K562 (cell line): ENCODE results near the gene PIP5KL1. TPM values are rescaled to one million over a fixed set of nuclear protein-coding genes. Genes with fewer than 3 reads are reported as not detected.

Experiments used
- ATAC-seq: fragments of 200-7000 bp; cut with Tn5 transposase; 3 replicates; pipeline ENCODE4 v1.9.1; 2020; ENCODE audit warnings: moderate library complexity
- BruUV-seq: library from RNA; stranded (reverse); fragments of 400-500 nt; replicated peaks from 2 replicates; lab custom pipeline; 2021; lab: Mats Ljungman, UMichigan
- CTCF ChIA-PET: fragments of 300-600 bp; formaldehyde crosslinking; extraction: SDS; loops from one replicate; lab custom pipeline; 2021; ENCODE audit warnings: low intra/inter-chr PET ratio; lab: Yijun Ruan, JAX
- POLR2A ChIA-PET: fragments of 300-600, 350-650 bp; sonication (Branson Sonifier 250); formaldehyde crosslinking; extraction: SDS; loops from one replicate; lab custom pipeline; 2021; ENCODE audit warnings: antibody characterized with exemption, inconsistent platforms; lab: Yijun Ruan, JAX
- DNase-seq, 4 experiments: peaks; one replicate each; pipeline versions ENCODE4 v3.0.0 to v3.0.0-alpha.2; 2011 to 2018; ENCODE audit warnings: low spot score in 3 of 4, mixed read lengths in 3 of 4; ENCODE audit errors: extremely low read depth in 1 of 4
- FAIRE-seq: peaks from 2 replicates; lab custom pipeline; 2011; peaks lifted over from hg19 to GRCh38; lab: Jason Lieb, UNC
- H2AFZ ChIP-seq: 2 replicates; pipeline ENCODE4 v1.6.0; 2011; ENCODE audit warnings: low read depth, low read length, control low read depth, inconsistent platforms
- H3K27ac ChIP-seq: fragments of 200-600 bp; 3 replicates; pipeline ENCODE4 v1.8.0; 2011; ENCODE audit warnings: low read depth, mild to moderate bottlenecking, control low read depth, inconsistent platforms, low read length, moderate library complexity, mixed read lengths; ENCODE audit errors: extremely low read depth
- H3K27me3 ChIP-seq, 2 experiments: fragments of 300-600 bp in 1 of 2; 2 replicates in 1 of 2; 3 replicates in 1 of 2; pipeline versions ENCODE4 v1.6.0 to v1.8.0; 2011; ENCODE audit warnings: inconsistent platforms in 2 of 2, low read length in 2 of 2, mild to moderate bottlenecking in 1 of 2, mixed read lengths in 1 of 2, moderate library complexity in 1 of 2; ENCODE audit not compliant: control insufficient read depth in 2 of 2, insufficient read depth in 2 of 2
- H3K36me3 ChIP-seq: fragments of 300-600 bp; 3 replicates; pipeline ENCODE4 v1.8.0; 2011; ENCODE audit warnings: mild to moderate bottlenecking, low read length, inconsistent platforms; ENCODE audit not compliant: control insufficient read depth, insufficient read depth
- H3K4me1 ChIP-seq, 2 experiments: fragments of 200-600 bp in 1 of 2; replicated peaks in 1 of 2; 2 replicates in 1 of 2; 3 replicates in 1 of 2; pipeline versions ENCODE4 v1.5.1 to v1.8.0; 2011; ENCODE audit warnings: inconsistent platforms in 2 of 2, low read length in 2 of 2, mild to moderate bottlenecking in 1 of 2, mixed read lengths in 1 of 2, moderate library complexity in 1 of 2; ENCODE audit not compliant: control insufficient read depth in 2 of 2, insufficient read depth in 2 of 2
- H3K4me2 ChIP-seq: 2 replicates; pipeline ENCODE4 v1.6.1; 2011; ENCODE audit warnings: low read length, control low read depth, inconsistent platforms, mixed read lengths; ENCODE audit not compliant: insufficient read depth
- H3K4me3 ChIP-seq: fragments of 200-600 bp; sonication (generic), shearing (Covaris generic); 2 replicates; pipeline ENCODE4 v1.5.1; 2016; ENCODE audit warnings: control low read depth, inconsistent platforms
- H3K79me2 ChIP-seq: fragments of 200-600 bp; 3 replicates; pipeline ENCODE4 v1.8.0; 2011; ENCODE audit warnings: low read length, inconsistent platforms; ENCODE audit not compliant: control insufficient read depth, insufficient read depth
- H3K9ac ChIP-seq, 2 experiments: 2 replicates each; pipeline versions ENCODE4 v1.6.0 to v1.6.1; 2011; ENCODE audit warnings: low read depth in 2 of 2, low read length in 2 of 2, control low read depth in 1 of 2, inconsistent platforms in 1 of 2, mild to moderate bottlenecking in 1 of 2, mixed read lengths in 1 of 2; ENCODE audit not compliant: insufficient read depth in 1 of 2
- H3K9me1 ChIP-seq: one replicate; pipeline ENCODE4 v1.6.0; 2011; ENCODE audit warnings: inconsistent platforms, mild to moderate bottlenecking, low read length, moderate library complexity; ENCODE audit not compliant: control insufficient read depth, insufficient read depth
- H3K9me3 ChIP-seq: replicated peaks from 2 replicates; pipeline ENCODE4 v1.5.1; 2011; ENCODE audit warnings: low read depth, low read length, inconsistent platforms; ENCODE audit not compliant: control insufficient read depth, insufficient read depth
- H4K20me1 ChIP-seq: replicated peaks from 2 replicates; pipeline ENCODE4 v1.6.1; 2011; ENCODE audit warnings: low read length, inconsistent platforms, mixed read lengths; ENCODE audit not compliant: control insufficient read depth, insufficient read depth
- POLR2G ChIP-seq: fragments of 200-400 bp; formaldehyde crosslinking; IDR thresholded peaks from 2 replicates; pipeline ENCODE4 v1.6.1; 2017; ENCODE audit warnings: low read depth, mild to moderate bottlenecking, antibody characterized with exemption, low read length, moderate library complexity
- RFX7 ChIP-seq: fragments of 250-450 bp; sonication (Bioruptor Pico); IDR thresholded peaks from 2 replicates; pipeline ENCODE4 v1.5.1; 2021; ENCODE audit warnings: mild to moderate bottlenecking
- TAL1 ChIP-seq: fragments of 450-650 bp; IDR thresholded peaks from 2 replicates; pipeline ENCODE4 v1.6.1; 2016; ENCODE audit warnings: mild to moderate bottlenecking
- ZFP1 ChIP-seq: fragments of 450-650 bp; formaldehyde crosslinking; IDR thresholded peaks from 2 replicates; pipeline ENCODE4 v1.4.0; 2020; ENCODE audit warnings: mild to moderate bottlenecking, mixed read lengths
- WGBS: fragments of 100-300 bp; shearing (Covaris generic); methylation state at CpG from one replicate; pipeline ENCODE4 v1.1.6; 2016; ENCODE audit warnings: low coverage, mixed read lengths; ENCODE audit not compliant: insufficient coverage; ENCODE audit errors: missing lambda C conversion rate; 5-methylcytosine and 5-hydroxymethylcytosine counted together
- in situ Hi-C: fragments of 300-500 bp; cut with MboI; formaldehyde crosslinking; loops from 4 replicates; pipeline ENCODE4 v1.15.0; 2018; ENCODE audit warnings: inconsistent platforms, mixed read lengths
- intact Hi-C: fragments of 100-400 bp; cut with micrococcal nuclease; formaldehyde crosslinking; loops from 2 replicates; pipeline ENCODE4 v1.14.2; 2022
- polyA plus RNA-seq, 8 experiments: library from polyadenylated mRNA; depleted of rRNA in 4 of 8; stranded (reverse) in 5 of 8; unstranded in 3 of 8; fragments of >200 nt; fragmentation: Nextera tagmentation in 2 of 8; fragmentation: Illumina TruSeq in 1 of 8; extraction: Ambion mirVana in 2 of 8; extraction: Trizol in 1 of 8; gene quantifications; 2 replicates each; pipeline versions ENCODE4 v1.2.1 to v1.2.3, GENCODE V29; 2011 to 2014; ENCODE audit warnings: inconsistent platforms in 1 of 8, missing spikeins in 1 of 8
- total RNA-seq, 7 experiments: library from RNA; depleted of rRNA in 6 of 7; stranded (reverse); fragments of >200 nt in 6 of 7; fragmentation: Illumina TruSeq in 2 of 7; extraction: Trizol in 2 of 7; gene quantifications; 2 replicates each; pipeline versions ENCODE4 v1.2.1 to v1.2.3, GENCODE V29; 2011 to 2021; ENCODE audit warnings: low replicate concordance in 1 of 7

Gene PIP5KL1
- total and polyA plus RNA-seq, 9 of the 15 experiments (the other 6 are each of a cell fraction or from before 2014, with no cell fraction given): 0.18 to 4.8 (median 1.2) TPM

- ATAC-seq (no peak), DNase-seq (no peak), FAIRE-seq (no peak)
- BruUV-seq: no TSS peak
- Histone ChIP-seq H3K79me2 (peaks cover 22% of the 10 kb centered on the region; the same call in 2 of the 3 replicates), H3K9me1 (no peaks in the 10 kb centered on the region), H3K4me3 (no peak overlapping the region), H3K9me3 (no peaks in the 10 kb centered on the region), H3K27ac (no peak overlapping the region), H3K4me2 (no peak overlapping the region), H3K27me3 (no peaks in the 10 kb centered on the region), H3K36me3 (no peaks in the 10 kb centered on the region; the same call in 2 of the 3 replicates), H3K9ac (peak overlapping the region in 1 of 2 experiments; percentile 68; a peak in 2 of 4 replicates), H4K20me1 (peaks cover 10% of the 10 kb centered on the region; the same call in 1 of the 2 replicates), H3K4me1 (peaks cover 18 to 55% of the 10 kb centered on the region in 2 experiments), H2AFZ (no peak overlapping the region)
- CTCF ChIA-PET: no interaction called here
- intact Hi-C loops (no loop called here), in situ Hi-C loops (no loop called here)
- POLR2A ChIA-PET: interaction anchor here (0.5 to 0.6 kb wide), 4 partner anchors 10 to 890 kb away, joined by 3 to 4 read pairs (median 4); no protein-coding TSS in a partner anchor
- no peak for TF ChIP-seq TAL1
- TF ChIP-seq POLR2G: peak; percentile 22; the same call in 1 of the 2 replicates
- TF ChIP-seq RFX7 (CRISPR knock-in tag): no peak
- no peak for TF ChIP-seq ZFP1 (CRISPR knock-in tag)
- whole genome bisulfite sequencing: 77% methylated on average over 20 of the region's 21 CpGs
These were observed 20.1 kb upstream of the PIP5KL1 start for GRCh38 chr9:127950513-127951289.
